CD4-positive, alpha-beta T cell treated with Interleukin-17A for 4 hours (primary cell): ENCODE data around the gene JAGN1.
"Not testable (repeated sequence)": the region's sequence is repeated elsewhere in the genome, so short reads cannot be mapped to it uniquely, and the experiment has no call there.

Source experiments
- DNase-seq: peaks from one replicate; pipeline ENCODE4 v3.0.0-alpha.2; 2020; ENCODE audit warnings: mixed read lengths

JAGN1 gene

DNA sequence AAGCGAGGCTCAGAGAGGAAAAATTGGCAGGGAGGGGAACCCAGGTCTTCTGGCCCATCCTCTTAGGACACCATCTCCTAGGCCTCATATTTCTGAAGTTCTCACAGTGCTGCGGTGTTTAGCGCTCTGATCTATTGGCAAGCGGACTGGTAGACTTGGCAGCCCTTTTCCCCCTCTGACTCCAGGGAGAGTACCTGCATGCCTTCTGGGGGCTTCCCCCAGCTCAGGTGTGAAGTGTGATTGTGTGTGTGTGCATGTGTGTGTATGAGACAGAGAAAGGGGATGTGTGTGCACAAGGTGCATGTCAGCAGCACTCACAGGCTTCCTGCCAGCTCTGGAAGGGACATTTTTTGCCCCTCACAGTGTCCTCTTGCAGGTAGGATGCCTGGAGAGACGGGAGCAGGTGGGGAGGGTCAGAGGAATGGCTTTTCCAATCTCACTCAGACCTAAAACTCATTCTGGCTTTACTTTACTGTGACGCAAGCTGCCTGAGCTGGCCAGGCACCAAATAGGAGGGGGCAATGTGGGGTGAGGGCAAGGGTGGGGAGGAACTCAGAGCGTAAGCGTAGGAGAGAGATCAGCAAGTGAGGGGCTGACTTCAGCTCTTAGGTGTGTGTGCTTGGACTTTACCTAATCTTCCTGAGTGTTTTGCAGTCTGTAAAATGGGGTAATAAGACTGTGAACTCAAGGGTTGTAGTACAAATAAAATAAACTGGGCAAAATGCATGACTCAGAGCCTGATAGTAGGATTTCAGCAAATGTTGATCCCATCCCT lies 8.2 kb downstream of the JAGN1 start:
- no peak for DNase-seq

DNA sequence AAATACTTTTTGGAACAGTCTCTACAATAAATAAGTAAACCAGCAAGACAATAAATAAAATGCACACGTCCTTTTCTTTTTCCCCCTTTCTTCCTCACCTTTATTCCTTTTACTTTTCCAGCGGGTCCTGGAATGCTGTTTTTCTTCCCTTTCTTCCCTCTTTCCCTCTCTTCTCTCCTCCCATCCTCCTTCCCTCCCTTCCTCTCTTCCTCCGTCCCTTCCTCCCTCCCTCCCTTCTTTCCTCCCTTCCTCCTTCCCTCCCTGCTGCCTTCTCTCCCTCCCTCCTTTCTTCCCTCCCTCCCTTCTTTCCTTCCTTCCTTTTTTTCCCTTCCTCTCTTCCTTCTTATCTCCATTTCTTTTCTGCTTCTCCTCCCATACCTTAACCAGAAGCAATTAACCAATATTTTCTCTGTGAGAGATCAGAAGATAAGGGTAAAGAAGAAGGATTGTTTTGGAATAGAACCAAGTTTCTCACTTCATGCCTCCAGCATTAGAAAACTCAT lies 8.9 kb downstream of the JAGN1 start:
- DNase-seq: no peak

DNA sequence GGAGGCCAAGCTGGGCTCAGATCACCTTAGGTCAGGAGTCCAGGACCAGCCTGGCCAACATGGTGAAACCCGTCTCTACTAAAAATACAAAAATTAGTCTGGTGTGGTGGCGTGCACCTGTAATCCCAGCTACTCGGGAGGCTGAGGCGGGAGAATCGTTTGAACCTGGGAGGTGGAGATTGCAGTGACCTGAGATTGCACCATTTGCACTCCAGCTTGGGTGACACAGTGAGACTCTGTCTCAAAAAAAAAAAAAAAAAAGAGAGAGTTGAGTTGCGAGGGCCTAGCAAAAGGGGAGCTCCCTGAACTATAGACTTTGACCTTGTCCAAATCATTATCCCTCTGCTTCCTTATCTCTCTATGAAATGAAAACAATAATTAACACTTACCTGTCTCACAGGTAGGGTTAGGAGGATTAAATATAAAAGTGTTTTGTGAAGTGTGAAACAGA lies 10.6 kb downstream of the JAGN1 start:
- DNase-seq: not testable (repeated sequence)

DNA sequence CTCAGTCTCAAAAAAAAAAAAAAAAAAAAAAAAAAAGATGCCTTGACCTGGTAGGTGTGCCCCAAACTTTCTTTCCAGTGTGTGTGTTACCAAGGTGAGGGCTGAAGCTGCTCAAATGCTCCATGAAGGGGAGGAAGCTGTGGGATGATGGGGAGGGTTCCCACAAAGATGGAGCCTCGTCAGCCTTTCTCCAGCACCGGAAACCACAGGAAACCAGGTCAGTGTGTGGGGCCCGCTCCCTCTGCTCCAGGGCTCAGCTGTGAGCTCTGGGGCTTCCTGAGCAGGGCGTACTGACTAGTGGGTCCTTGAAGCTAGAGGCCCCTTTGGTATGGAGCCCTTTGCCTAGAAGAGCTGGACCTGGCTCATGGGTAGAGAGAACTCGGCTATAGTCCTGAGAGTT lies 11.6 kb downstream of the JAGN1 start:
- DNase-seq: peak; percentile 48

DNA sequence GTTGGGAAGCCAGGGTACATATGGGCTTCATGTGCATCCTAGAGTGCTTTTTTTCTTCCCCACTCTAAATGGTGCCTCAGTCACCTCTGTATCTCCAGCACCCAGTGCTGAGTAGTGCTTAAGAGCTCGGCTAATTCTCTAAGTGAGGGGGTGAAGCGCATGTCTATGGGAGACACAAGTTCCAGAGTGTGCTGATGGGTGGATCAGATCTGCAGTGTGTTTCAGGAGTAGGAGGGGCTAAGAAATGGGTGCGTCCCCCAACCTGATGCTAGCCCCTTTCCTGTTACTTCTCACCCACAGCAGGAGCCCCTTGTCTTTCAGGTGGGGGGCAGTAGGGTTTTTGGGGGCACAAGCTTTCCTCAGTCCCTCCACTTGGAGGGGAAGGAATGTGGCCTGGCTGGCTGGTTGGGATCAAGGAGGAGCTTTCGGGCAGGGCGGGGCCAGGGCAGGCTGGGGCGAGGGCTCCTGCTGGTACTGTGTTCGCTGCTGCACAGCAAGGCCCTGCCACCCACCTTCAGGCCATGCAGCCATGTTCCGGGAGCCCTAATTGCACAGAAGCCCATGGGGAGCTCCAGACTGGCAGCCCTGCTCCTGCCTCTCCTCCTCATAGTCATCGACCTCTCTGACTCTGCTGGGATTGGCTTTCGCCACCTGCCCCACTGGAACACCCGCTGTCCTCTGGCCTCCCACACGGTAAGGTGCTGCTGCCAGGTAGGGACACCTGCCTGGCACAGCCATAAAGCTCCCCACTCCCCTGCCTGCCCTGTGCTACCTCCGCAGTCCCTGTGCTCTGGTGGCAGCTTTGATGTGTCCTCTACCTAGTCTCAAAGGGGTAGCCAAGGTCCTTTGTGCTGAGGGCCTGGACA lies 12.2 kb downstream of the JAGN1 start, which contains the start of gene IL17RE:
Gene IL17RE (plus strand): TSS at position 477 of the 866 bp plus-strand sequence. CDS start 85 bp downstream, at position 562.
- DNase-seq: no peak

DNA sequence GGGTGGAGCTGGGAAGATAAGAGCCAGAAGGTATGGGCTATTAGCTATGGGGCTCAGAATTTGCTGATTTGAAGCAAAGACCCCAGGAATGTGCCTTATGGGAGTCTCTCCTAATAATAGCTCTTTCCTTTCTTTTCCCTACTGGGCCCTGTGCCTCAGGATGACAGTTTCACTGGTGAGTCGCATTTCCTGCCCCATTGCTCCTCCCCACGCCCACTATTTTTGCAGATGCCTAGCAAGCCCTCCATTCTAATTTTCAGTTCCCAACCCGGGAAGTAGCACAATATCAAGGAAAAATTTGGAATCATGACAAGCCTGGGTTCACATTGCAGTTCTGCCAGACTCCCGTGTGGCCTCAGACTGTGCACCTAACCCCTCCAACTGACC lies 12.8 kb downstream of the JAGN1 start:
- DNase-seq: no peak

DNA sequence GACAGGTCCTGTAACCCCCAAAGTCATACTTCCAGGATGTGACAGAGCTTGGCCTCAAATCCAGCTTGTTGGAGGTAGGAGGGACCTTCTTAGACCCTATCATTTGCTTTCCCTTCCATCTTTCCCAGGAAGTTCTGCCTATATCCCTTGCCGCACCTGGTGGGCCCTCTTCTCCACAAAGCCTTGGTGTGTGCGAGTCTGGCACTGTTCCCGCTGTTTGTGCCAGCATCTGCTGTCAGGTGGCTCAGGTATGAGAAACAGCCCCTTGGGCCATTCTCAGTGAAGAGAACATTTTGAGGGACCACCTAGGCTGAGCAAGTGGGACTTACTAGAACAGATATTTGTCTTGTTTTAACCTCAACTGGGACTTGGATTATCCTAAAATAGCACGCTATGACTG lies 13.5 kb downstream of the JAGN1 start:
- no peak for DNase-seq

DNA sequence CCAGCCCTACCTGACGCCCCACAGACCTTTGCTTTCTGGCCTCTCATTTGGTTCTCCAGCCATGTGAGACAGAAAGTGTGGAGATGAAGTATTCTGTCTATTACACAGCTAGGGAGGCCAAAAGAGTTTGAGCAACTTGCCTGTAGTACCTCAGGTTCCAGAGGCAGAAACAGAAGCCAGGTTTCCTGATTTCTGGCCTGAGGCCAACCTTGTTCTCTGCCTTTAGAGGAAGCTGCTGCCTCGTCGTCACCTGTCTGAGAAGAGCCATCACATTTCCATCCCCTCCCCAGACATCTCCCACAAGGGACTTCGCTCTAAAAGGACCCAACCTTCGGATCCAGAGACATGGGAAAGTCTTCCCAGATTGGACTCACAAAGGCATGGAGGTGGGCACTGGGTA lies 16.1 kb downstream of the JAGN1 start:
- no peak for DNase-seq

DNA sequence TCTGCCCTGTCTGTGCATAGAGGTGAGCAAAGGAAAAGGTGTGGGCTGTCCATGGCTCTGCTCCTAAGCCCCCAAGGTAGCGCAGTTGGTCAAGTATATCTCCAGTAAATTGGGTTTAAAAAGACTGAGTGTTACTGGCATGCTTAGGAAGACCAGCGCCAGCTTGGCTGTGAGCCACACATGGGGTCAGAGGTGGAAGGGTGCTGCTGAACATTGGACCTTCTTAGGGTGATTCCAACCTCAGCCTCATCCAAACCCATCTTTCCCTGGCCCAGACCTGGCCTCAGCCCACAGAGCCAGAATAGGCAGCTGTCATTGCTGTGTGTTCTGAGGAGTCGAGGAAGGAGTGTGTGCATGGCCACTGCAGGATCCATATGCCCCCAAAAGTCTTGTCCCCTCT lies 17.9 kb downstream of the JAGN1 start:
- no peak for DNase-seq

DNA sequence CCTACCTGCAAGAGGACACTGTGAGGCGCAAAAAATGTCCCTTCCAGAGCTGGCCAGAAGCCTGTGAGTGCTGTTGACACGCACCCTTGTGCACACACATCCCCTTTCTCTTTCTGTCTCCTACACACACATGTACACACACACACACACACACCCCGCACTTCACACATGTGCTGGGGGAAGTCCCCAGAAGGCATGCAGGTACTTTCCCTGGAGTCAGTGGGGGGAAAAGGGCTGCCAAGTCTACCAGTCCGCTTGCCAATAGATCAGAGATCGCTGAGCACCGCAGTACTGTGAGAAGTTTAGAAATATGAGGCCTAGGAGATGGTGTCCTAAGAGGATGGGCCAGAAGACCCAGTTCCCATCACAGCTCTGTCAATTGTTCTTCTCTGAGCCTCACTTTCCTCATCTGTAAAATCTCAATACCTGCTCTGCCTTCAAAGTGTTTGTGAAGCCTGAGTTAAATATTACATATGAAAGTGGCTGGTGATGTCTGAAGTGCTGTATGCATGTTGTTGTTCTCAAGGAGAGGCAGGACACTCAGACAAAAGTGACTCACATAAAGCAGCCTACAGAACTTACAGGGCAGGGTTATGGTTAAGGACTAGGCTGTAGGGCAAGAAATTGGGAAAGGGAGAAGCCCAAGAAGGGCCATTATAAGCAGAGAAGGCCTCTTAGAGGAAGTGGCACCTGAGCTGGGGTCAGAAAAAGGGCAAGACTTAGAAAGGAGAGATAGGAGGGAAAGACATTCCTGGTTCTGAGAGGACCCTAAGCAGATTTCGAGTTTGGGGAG lies 19.0 kb downstream of the JAGN1 start:
- no peak for DNase-seq

DNA sequence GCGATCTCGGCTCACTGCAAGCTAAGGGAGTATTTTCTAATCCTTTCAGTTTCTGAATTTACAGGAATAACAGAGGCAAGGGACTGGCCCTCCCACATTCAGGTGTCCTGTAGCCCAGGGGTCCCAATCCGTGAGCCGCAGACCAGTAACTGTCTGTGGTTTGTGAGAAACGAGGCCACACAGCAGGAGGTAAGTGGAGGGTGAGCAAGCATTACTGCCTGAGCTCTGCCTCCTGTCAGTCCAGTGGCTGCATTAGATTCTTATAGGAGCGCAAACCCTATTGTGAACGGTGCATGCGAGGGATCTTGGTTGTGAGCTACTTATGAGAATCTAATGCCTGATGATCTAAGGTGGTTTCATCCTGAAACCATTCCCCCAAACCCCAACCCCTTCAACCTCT lies 21.5 kb downstream of the JAGN1 start:
- no peak for DNase-seq

DNA sequence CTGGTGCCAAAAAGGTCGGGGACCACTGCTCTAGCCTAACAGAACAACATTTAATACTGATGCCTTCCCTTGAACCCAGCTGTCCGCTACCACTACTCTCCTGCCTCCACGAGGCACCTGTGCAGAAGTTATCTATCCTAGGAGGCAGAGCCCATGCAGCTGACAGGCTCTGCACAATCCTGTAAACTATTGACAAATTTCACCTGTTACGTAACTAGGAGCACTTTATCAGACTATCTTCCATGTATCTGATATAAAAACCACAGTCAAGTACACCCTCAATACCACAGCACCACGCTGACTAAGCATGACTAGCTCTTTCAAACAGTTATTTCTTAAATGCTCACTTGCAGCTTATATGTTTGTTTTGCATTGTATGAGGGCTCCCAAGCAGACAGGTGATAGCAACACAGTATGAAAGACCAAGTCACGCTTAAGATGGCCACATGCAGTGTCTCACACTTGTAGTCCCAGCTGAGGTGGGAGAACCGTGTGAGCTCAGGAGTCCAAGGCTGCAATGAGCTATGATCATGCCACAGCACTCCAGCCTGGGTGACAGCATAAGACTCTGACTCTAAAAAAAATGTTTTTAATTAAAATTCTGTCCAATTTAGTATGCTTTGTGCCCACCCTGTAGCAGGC lies 22.0 kb downstream of the JAGN1 start:
- DNase-seq: peak; percentile 36

DNA sequence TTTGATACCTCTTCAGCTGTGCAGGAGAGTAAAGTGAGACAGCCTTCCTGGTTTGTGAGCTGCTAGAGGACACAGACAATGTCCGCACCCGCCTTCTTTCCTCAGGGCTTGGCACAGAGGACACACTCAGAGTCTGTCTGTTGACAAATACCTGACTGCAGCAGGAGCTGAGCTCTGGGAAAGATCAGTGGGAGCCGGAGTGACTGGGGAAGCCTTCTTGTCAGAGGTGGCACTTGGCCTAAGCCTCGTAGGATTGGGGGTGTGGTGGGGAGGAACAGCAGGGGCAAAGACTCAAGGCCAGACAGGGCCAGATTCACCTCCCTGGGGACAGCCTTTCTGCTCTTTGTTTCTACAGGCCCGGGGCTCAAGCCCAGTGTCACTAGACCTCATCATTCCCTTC lies 23.2 kb downstream of the JAGN1 start:
- DNase-seq: no peak

DNA sequence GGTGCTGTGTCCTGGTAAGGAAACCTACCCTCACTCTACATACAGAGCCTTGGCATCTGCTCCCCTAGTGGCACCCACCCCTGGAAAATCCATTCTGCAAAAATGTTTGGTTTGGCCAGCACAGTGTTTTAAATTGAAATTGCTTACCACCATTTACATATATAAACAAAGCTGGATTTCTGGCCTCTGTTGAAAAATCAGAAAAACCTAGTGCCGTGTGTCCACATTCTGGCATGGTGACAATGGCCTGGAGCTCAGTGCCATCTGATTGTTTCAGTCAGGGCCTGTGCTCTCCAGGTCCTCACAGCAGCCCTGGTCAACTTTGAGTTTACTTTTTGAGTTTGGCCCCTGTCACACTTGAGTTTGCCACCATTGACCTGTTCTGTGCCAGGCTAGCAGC lies 23.6 kb downstream of the JAGN1 start:
- no peak for DNase-seq

DNA sequence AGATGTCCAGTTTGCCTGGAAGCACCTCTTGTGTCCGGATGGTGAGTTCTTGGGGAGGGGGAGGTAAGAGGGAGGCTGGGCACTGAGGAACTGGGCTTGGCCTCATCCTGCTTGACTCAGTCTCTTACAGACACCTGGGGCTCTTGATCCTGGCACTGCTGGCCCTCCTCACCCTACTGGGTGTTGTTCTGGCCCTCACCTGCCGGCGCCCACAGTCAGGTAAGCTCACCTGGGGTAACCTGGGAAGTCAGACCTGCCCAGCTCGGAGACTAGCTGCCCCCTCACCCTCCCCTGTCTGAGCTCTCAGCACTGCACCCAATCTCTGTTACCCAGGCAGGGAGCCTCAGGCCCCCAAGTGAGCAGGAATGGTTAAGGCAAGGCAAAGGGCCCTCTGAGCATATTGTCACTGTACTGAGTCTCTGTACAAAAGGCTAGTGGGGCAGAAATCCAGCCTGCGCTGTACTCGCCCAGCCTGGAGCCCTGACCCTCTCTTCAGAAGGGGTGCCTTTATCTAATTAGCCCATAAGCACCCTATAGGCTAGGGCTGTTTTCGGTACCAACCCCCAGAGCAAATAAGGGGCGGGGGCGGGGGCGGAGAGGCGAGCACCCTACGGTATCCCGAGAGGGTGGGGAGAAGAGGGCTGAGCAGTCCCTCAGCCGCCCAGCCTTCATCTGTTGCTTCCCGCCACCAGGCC lies 24.3 kb downstream of the JAGN1 start:
- DNase-seq: no peak

DNA sequence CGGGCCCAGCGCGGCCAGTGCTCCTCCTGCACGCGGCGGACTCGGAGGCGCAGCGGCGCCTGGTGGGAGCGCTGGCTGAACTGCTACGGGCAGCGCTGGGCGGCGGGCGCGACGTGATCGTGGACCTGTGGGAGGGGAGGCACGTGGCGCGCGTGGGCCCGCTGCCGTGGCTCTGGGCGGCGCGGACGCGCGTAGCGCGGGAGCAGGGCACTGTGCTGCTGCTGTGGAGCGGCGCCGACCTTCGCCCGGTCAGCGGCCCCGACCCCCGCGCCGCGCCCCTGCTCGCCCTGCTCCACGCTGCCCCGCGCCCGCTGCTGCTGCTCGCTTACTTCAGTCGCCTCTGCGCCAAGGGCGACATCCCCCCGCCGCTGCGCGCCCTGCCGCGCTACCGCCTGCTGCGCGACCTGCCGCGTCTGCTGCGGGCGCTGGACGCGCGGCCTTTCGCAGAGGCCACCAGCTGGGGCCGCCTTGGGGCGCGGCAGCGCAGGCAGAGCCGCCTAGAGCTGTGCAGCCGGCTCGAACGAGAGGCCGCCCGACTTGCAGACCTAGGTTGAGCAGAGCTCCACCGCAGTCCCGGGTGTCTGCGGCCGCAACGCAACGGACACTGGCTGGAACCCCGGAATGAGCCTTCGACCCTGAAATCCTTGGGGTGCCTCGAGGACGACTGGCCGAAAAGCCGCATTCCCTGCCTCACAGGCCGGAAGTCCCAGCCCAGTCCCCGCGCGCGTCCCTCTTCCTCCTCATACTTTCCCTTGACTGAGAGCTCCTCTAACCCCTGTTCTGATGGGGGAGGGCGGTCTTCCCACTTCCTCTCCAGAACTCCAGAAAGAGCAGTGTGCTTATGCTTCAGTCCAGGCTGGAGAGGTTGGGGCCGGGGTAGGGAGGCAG lies 25.1 kb downstream of the JAGN1 start:
- DNase-seq: peak; percentile 52

DNA sequence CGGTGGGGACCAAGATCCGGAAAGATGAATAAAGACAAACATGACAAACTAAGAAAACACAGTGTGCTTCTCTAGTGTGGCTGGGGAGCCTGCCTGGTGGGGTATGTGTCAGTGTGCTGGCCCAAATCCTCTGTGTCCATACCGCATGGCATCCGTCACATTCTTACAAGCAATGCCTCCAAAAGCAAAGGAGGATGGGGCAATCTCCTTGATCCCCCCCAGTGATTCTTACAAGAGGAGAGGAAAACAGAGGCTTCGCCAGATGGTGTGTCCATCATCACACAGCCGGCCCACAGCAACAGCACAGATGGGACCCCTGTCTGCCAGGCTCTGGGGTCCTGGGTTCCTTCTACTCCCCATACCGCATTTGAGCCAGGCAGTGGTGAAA lies 25.9 kb downstream of the JAGN1 start:
- no peak for DNase-seq

DNA sequence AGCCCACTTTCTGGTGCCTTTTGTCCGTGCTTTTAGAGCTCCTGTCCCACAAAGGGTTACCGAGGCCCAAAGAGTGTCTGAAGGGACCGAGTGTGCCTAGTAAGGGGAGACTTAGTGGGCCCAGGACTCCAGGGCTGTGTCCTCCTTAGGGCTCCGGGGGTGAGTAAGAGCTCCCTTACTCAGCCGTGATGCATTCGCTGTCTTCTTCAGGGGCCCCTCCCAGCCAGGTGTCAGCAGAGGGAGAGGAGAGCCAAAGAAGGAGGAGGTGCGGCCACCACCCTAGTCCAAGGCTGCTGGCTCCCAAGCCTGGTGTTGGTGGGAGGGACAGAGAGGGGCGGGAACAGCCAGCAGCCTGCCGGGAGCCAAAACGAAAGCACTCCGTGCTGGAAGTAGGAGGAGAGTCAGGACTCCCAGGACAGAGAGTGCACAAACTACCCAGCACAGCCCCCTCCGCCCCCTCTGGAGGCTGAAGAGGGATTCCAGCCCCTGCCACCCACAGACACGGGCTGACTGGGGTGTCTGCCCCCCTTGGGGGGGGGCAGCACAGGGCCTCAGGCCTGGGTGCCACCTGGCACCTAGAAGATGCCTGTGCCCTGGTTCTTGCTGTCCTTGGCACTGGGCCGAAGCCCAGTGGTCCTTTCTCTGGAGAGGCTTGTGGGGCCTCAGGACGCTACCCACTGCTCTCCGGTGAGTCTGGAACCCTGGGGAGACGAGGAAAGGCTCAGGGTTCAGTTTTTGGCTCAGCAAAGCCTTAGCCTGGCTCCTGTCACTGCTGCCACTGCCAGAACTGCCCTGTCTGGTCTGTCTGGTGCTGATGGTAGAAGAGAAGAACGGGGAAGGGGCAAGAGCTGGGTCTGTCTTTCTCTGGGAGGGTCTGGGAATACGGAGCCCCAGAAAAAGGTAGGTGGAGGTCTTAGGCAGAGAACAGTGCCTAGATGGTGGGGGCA lies 26.6 kb downstream of the JAGN1 start, which contains the start of gene IL17RC:
Gene IL17RC (plus strand): TSS at position 365 of the 947 bp plus-strand sequence. CDS start 218 bp downstream, at position 583.
- DNase-seq: peak; percentile 49

DNA sequence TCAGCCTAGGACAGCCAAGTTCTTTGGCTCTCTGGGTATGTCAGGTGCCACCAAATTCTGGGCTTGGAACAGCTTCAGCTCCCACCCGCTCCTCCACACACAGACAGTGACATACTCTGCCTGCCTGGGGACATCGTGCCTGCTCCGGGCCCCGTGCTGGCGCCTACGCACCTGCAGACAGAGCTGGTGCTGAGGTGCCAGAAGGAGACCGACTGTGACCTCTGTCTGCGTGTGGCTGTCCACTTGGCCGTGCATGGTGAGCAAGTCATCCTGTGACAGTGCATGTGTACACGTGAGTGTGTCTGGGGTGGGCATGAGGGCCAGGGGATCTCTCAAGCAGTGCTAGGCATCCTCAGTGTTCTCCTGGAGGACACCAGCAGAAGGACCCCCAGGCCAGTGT lies 27.4 kb downstream of the JAGN1 start:
- no peak for DNase-seq
